Measurements from ENCODE around the gene ZBED6.

Gene ZBED6

GRCh38 chr1:203840208-203840808 is 44.9 kb downstream of the ZBED6 start:
- no peak for DNase-seq (ENCODE audit: low spot score)

GRCh38 chr1:203842559-203842876 is 47.1 kb downstream of the ZBED6 start:
- DNase-seq (ENCODE audit: low spot score) = no peak

GRCh38 chr1:203843435-203843834 is 48.0 kb downstream of the ZBED6 start:
- no peak for DNase-seq (ENCODE audit: low spot score)
